NB4 (cell line): Measurements from ENCODE around the gene MRAP2.

Source experiments
- CTCF ChIP-seq: IDR thresholded peaks from one replicate; pipeline ENCODE4 v1.5.1; 2012; ENCODE audit warnings: low read depth, low read length
- MAX ChIP-seq: IDR thresholded peaks from 2 replicates; pipeline ENCODE4 v1.6.1; 2011; ENCODE audit warnings: low read depth, low read length
- POLR2A ChIP-seq: IDR thresholded peaks from 2 replicates; pipeline ENCODE4 v1.6.1; 2011; ENCODE audit warnings: mild to moderate bottlenecking; ENCODE audit not compliant: insufficient read length; ENCODE audit errors: extremely low read depth

GRCh38 chr6:84119277-84119676 lies 85.7 kb downstream of the MRAP2 start:
- TF ChIP-seq CTCF = no peak
- TF ChIP-seq MAX = no peak
- no peak for TF ChIP-seq POLR2A
